Activated T-cell treated with anti-CD3 and anti-CD28 coated beads for 48 hours (primary cell): ENCODE results near the gene ERG28.
"Not testable (repeated sequence)": the region's sequence is repeated elsewhere in the genome, so short reads cannot be mapped to it uniquely, and the experiment has no call there.

ENCODE experiments used
- DNase-seq: peaks from one replicate; pipeline ENCODE4 v3.0.0-alpha.2; 2020; ENCODE audit warnings: low read depth

ERG28 gene

GRCh38 chr14:75625034-75625433 lies 35.6 kb downstream of the ERG28 start:
- DNase-seq, result no peak

DNA sequence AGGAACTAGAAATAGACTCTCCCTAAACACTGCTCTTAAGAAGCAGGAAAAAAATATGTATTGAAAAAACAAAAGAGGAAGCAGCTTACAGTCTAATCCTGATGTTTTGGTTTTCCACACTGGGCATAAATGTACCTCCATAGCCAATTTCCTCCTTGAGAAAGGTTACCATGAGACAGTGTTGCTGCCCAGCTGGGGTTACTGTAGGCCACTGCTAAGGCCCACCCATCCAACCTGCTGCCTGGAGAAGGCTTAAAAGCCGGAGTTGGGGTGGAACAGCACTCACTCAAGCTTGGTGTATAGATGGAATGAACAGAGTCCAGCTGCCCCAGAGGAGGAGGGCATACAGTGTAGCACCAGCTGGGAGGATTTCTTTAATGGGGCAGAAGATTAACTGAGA lies 41.1 kb downstream of the ERG28 start:
- DNase-seq, result no peak

GRCh38 chr14:75615200-75615599 lies 45.5 kb downstream of the ERG28 start:
- no peak for DNase-seq

GRCh38 chr14:75614179-75614578 lies 46.5 kb downstream of the ERG28 start:
- DNase-seq, result no peak

DNA sequence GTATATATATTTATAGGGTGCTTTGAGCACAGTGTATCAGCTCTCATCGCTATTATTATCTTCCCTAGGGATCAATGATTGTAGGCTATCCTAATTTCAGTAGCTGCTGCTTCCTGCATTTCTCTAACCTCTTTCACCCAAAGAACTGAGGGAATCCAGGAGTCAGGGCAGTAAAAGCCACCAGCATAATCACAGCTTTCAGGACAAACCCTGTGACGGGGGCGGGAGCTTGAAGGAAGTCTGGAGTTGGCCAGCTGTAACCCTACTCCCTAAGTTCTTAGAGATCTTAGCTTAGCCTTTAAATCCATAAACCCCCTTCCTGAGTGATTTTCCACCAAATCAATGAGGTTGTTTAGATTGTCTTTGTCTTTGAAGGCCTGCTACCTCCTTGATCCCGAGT lies 48.5 kb downstream of the ERG28 start:
- DNase-seq, result no peak

GRCh38 chr14:75610834-75611233 lies 49.8 kb downstream of the ERG28 start:
- no peak for DNase-seq

DNA sequence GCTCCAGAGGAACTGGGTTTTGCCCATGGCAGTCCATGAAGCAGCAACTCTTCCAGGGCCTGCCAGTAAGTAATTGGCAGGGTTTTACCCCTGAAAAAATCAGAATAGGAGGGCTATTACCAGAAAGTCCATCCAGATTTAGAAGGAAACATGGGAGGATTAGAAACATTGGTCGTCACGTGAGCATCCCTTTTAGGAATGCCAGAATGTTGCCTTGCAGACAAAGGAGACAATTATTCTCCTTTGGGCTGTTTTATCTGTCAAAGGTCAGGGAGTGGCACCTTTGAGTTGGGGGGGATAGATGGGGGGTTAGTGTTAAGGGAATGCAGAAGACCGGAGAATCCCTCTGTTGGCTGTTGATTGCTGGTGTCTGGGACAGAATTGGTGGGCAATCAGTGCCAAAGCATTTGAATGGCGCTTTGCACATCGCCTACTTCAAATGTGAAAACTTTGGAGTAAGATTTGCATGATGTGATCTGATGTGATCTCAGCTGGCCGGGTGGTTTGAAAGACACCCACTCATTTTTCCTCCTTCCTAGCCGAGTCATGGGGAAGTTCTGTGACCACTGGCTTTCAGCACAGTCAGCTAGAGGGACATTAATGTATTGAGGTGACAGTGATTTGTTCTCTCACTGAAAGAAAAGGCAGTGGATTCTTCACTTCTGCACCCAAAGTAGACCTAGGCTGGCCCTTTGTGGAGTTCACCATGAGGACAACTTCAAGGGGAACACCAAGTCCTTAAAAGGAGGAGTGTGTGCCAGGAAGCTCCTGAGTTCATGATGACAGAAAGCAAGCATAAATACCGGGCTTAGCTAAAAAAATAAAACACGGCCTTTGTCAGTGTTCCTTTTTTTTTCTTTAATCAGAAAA lies 50.8 kb downstream of the ERG28 start:
- no peak for DNase-seq

DNA sequence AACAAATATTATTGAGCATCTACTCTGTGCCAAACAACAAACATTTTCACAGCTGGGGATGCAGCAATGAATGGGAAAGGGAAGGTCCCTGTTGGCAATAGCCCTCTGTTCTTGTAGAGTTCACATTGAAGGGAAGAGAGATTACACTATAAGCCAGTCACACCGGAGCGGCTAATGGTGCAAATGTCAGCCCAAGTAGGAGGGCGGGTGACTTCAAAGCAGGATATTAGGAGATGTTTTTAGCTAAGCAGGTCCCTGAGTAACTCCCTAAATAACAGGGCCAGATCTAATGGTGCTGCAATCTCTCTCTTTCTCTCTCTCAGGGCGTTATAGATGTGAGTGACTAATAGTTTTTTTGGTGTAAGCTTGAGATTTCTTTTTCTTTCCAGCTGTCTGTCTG lies 51.6 kb downstream of the ERG28 start:
- no peak for DNase-seq

DNA sequence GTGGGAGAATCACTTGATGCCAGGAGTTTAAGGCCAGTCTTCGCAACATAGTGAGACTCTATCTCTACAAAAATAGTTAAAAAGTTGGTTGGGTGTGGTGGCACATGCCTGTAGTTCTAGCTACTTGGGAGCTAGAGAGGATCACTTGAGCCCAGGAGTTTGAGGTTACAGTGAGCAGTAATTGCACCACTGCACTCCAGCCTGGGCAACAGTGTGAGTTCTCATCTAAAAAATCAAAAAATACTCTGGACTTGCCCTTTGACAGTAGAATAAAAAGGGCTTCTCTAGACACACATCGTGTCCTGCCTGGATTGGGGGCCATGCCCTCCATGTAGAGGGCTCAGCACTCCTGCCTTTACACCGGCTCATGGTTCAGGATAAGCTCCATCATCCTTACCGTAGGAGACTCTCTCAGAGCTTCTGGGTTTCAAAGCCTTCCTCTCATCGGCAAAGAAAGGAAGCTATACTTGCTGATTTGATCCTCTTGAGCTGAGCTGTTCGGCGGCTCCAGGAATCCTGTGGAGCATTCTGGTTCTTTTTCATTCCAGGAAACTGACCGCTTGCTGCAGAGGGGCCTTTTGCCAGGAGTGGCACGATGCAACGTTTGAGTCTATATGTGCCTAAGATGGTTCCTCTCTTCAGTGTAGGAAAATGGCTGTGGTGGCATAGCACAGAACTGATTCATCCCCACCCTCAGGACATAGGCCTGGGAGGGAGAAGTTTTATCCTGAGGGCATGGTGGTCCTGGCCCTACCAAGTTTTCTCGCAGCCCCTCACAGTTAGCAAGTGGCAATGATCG lies 52.6 kb downstream of the ERG28 start:
- no peak for DNase-seq

DNA sequence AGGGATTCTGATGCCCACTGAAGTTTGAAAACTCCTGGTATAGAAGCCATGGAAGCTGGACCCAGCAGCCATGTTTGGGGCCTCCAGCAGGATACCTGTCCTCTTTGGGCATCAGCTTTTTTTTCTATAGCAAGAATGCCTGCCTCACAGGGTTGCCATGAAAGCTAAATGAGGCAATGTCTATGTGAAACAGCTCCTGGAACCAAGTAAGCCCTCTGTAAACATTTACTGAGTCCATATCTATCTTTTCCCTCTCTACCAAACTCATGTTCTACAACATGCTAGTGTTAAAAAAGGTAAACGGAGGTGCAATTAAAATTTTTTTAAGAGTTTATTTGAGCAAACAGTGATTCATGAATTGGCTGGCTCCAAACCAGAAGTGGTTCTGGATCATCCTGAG lies 53.6 kb downstream of the ERG28 start:
- no peak for DNase-seq

GRCh38 chr14:75605916-75606315 lies 54.8 kb downstream of the ERG28 start:
- no peak for DNase-seq

DNA sequence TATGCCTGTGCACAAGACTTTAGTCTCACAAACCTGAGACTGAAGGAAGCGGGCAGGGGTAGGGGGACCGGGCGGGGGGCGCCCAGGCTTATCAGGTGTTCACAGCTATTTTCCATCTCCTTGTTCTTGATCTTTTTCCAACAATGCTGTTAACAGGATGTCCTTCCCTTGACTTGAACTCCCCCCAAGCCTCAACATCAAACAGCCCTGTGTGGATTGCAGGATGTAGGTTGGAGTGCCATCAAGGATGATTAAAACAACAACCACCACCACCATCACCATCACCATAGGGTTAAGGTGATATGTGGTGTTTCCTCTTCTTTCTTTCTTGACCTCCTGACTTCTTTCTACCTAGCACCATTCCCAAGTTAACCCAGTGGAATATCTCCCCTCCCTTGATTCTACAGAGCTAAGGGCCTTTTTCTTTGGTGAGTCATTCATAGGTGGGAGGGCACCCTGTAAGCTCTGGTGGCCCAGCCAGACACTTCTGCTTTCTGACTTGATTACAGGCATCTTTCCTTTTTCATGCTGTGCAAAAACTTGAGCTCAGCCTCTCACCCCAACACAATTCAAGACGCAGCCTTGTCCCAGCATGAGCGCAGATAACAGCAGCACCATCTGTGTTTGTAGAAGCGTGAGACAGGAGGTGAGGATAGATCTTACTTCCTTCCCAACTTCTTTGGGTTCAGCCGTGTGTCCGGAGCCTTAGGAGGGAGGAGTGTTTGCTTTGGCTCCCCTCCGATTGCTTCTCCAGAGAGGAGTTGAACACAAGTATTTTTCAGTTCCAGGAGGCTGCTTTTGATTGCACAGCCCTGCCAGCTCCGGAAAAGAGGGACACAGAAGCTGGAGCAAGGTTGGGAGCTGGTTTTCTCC lies 55.5 kb downstream of the ERG28 start:
- no peak for DNase-seq

DNA sequence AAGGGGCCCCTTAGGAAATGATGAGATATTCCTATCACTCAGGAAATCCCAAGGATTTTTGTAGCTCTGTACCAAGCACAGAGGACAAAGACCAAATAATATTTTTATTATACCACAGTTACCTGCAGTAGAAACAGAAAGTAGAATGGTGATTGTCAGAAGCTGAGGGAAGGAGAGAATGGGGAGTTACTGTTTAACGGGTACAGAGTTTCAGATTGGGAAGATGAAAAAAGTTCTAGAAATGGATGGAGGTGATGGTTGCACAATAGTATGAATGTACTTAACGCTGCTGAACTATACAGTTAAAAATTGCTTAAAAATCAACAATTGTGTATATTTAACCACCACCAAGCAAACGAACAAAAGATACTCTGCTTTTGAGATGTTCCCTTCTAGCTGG lies 58.2 kb downstream of the ERG28 start:
- DNase-seq, result no peak

DNA sequence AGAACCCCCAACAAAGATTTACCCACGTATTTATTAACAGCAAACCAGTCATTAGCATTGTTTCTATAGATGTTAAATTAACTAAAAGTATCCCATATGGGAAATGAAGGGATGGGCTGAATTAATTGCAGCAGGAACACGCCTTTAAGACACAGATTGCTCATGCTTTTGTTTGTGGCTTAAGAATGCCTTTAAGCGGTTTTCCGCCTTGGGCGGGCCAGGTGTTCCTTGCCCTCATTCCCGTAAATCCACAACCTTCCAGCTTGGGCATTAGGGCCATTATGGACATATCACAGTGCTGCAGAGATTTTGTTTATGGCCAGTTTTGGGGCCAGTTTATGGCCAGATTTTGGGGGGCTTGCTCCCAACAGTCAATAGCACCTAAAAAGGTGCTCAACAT lies 59.6 kb downstream of the ERG28 start:
- DNase-seq, result not testable (repeated sequence)

- not testable (repeated sequence) for DNase-seq
Observed at GRCh38 chr14:75600100-75600499, 60.6 kb downstream of the ERG28 start.
